Measurements from ENCODE around the gene CDC42EP3.

- TF ChIP-seq CTCF (IDR thresholded peaks at IDR 0.05; ENCODE audit: low read length): no peak
- TF ChIP-seq EZH2 (optimal IDR thresholded peaks at IDR 0.05; ENCODE audit: low read depth, low read length): no peak
Observed at GRCh38 chr2:37631698-37632097, 39.7 kb downstream of the CDC42EP3 start.

Measured in MM.1S (cell line).